Fibroblast of the conjunctiva (primary cell): Measurements from ENCODE around the gene ELMOD3.
"Not testable (repeated sequence)": the region's sequence is repeated elsewhere in the genome, so short reads cannot be mapped to it uniquely, and the experiment has no call there.

Experiments used
- DNase-seq: peaks from one replicate; pipeline ENCODE4 v3.0.0-alpha.2; 2010; ENCODE audit warnings: low read depth

The ELMOD3 gene

GRCh38 chr2:85401464-85401805 lies 46.9 kb downstream of the ELMOD3 start:
- no peak for DNase-seq

- DNase-seq = no peak
Measured at GRCh38 chr2:85401844-85402243, 47.3 kb downstream of the ELMOD3 start.

GRCh38 chr2:85405201-85406059 lies 50.9 kb downstream of the ELMOD3 start:
- DNase-seq = no peak

- DNase-seq = no peak
Measured at GRCh38 chr2:85409845-85410583, 55.4 kb downstream of the ELMOD3 start, which contains the start of gene CAPG. TSS of gene CAPG (minus strand) at chr2:85410366. CDS start at chr2:85402145, 8,221 bp downstream.

- DNase-seq = no peak
Measured at GRCh38 chr2:85410584-85411404, 56.2 kb downstream of the ELMOD3 start.

GRCh38 chr2:85411405-85411748 lies 56.8 kb downstream of the ELMOD3 start:
- no peak for DNase-seq

GRCh38 chr2:85413592-85414420 lies 59.2 kb downstream of the ELMOD3 start:
- no peak for DNase-seq

- DNase-seq = not testable (repeated sequence)
Measured at GRCh38 chr2:85414421-85414759, 59.8 kb downstream of the ELMOD3 start.

- DNase-seq = no peak
Measured at GRCh38 chr2:85414761-85415553, 60.4 kb downstream of the ELMOD3 start.

GRCh38 chr2:85415980-85416650 lies 61.5 kb downstream of the ELMOD3 start:
- no peak for DNase-seq

GRCh38 chr2:85418132-85419008 lies 63.8 kb downstream of the ELMOD3 start, which contains the start of gene SH2D6:
TSS of gene SH2D6 (plus strand) at chr2:85418714. CDS start at chr2:85429466, 10,752 bp downstream.
- DNase-seq = peak; percentile 70

GRCh38 chr2:85419009-85419675 lies 64.6 kb downstream of the ELMOD3 start:
- DNase-seq = no peak

GRCh38 chr2:85420536-85421259 lies 66.1 kb downstream of the ELMOD3 start:
- peak; percentile 73 for DNase-seq

GRCh38 chr2:85421260-85422071 lies 66.9 kb downstream of the ELMOD3 start:
- DNase-seq = no peak

GRCh38 chr2:85422072-85422457 lies 67.5 kb downstream of the ELMOD3 start:
- no peak for DNase-seq

- no peak for DNase-seq
Measured at GRCh38 chr2:85423525-85423924, 69.0 kb downstream of the ELMOD3 start.

- no peak for DNase-seq
Measured at GRCh38 chr2:85425588-85425987, 71.0 kb downstream of the ELMOD3 start.
